ENCODE results near the gene ZNF341. TPM values are rescaled to one million over a fixed set of nuclear protein-coding genes. Genes with fewer than 3 reads are reported as not detected.

The ZNF341 gene
- total RNA-seq, 1 donor from 2014 or later: 2.3 TPM

DNA sequence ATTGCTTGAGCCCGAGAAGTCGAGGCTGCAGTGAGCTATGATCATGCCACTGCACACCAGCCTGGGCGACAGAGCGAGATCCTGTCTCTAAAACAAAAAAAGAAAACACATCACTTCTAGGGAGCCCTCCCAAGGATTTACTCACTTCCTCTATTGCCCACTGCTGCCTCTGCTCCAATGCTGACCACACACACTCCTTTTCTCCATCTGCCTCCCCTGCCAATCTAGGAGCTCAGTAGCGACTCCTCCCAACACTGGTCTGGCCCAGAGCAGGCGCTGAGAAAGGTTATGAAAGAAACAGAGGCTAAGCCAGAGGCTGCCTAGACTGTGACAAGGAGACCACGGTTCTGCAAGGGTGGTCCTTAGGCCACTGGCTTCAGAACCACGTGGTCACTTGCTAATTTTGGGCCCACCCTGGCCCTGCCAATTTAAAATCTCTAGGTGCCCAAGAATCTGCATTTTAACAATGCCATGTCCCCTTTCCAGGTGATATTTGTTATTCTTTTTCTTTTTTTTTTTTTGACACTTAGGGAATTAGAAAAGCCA lies 44.4 kb upstream of the ZNF341 start:
- no peak for TF ChIP-seq CTCF (IDR thresholded peaks at IDR 0.05; ENCODE audit: insufficient read depth, low read length, poor library complexity, severe bottlenecking)
- Histone ChIP-seq H3K27me3 (ENCODE audit: control insufficient read depth, insufficient read depth, low read length) (no peaks in the 10 kb centered on the region), H3K36me3 (ENCODE audit: control insufficient read depth, insufficient read depth, low read length) (no peaks in the 10 kb centered on the region), H3K4me3 (ENCODE audit: low read depth, low read length) (no peak overlapping the region)
- DNase-seq (ENCODE audit: low read depth): no peak

- H3K4me3 ChIP-seq (ENCODE audit: low read depth, low read length): no peak overlapping the region
- no peaks in the 10 kb centered on the region for H3K36me3 ChIP-seq (ENCODE audit: control insufficient read depth, insufficient read depth, low read length)
- no peaks in the 10 kb centered on the region for H3K27me3 ChIP-seq (ENCODE audit: control insufficient read depth, insufficient read depth, low read length)
- no peak for TF ChIP-seq CTCF (IDR thresholded peaks at IDR 0.05; ENCODE audit: insufficient read depth, low read length, poor library complexity, severe bottlenecking)
- no peak for DNase-seq (ENCODE audit: low read depth)
Observed at GRCh38 chr20:33687993-33688937, 43.5 kb upstream of the ZNF341 start.

GRCh38 chr20:33688938-33689424 lies 42.8 kb upstream of the ZNF341 start:
- DNase-seq (ENCODE audit: low read depth): no peak
- no peaks in the 10 kb centered on the region for H3K36me3 ChIP-seq (ENCODE audit: control insufficient read depth, insufficient read depth, low read length)
- TF ChIP-seq CTCF (IDR thresholded peaks at IDR 0.05; ENCODE audit: insufficient read depth, low read length, poor library complexity, severe bottlenecking): no peak
- H3K27me3 ChIP-seq (ENCODE audit: control insufficient read depth, insufficient read depth, low read length): no peaks in the 10 kb centered on the region
- no peak overlapping the region for H3K4me3 ChIP-seq (ENCODE audit: low read depth, low read length)

GRCh38 chr20:33689493-33689892 lies 42.3 kb upstream of the ZNF341 start:
- TF ChIP-seq CTCF (IDR thresholded peaks at IDR 0.05; ENCODE audit: insufficient read depth, low read length, poor library complexity, severe bottlenecking): no peak
- no peak for DNase-seq (ENCODE audit: low read depth)
- Histone ChIP-seq H3K27me3 (ENCODE audit: control insufficient read depth, insufficient read depth, low read length) (no peaks in the 10 kb centered on the region), H3K36me3 (ENCODE audit: control insufficient read depth, insufficient read depth, low read length) (no peaks in the 10 kb centered on the region), H3K4me3 (ENCODE audit: low read depth, low read length) (no peak overlapping the region)

GRCh38 chr20:33689973-33690372 lies 41.8 kb upstream of the ZNF341 start:
- Histone ChIP-seq H3K27me3 (ENCODE audit: control insufficient read depth, insufficient read depth, low read length) (no peaks in the 10 kb centered on the region), H3K4me3 (ENCODE audit: low read depth, low read length) (no peak overlapping the region), H3K36me3 (ENCODE audit: control insufficient read depth, insufficient read depth, low read length) (no peaks in the 10 kb centered on the region)
- no peak for TF ChIP-seq CTCF (IDR thresholded peaks at IDR 0.05; ENCODE audit: insufficient read depth, low read length, poor library complexity, severe bottlenecking)
- no peak for DNase-seq (ENCODE audit: low read depth)
